ENCODE measurements around the gene TBX15.
"Not testable (repeated sequence)": the region's sequence is repeated elsewhere in the genome, so short reads cannot be mapped to it uniquely, and the experiment has no call there.

The TBX15 gene

GRCh38 chr1:118973531-118974137 is 14.5 kb downstream of the TBX15 start:
- no peak for DNase-seq (ENCODE audit: low spot score in 2 of 2)
- Histone ChIP-seq H3K27me3 (ENCODE audit: low read depth) (no peaks in the 10 kb centered on the region; the same call in 1 of the 2 replicates), H3K4me1 (no peaks in the 10 kb centered on the region), H3K36me3 (replicated peaks) (no peaks in the 10 kb centered on the region), H3K9me3 (no peaks in the 10 kb centered on the region), H3K4me3 (no peak overlapping the region)
- in situ Hi-C loops (cut with MboI; ENCODE audit: low sequenced_read_pairs): no loop called here

- DNase-seq (ENCODE audit: low spot score in 2 of 2): no peak
- Histone ChIP-seq H3K27me3 (ENCODE audit: low read depth) (no peaks in the 10 kb centered on the region; the same call in 1 of the 2 replicates), H3K4me1 (no peaks in the 10 kb centered on the region), H3K9me3 (no peaks in the 10 kb centered on the region), H3K36me3 (replicated peaks) (no peaks in the 10 kb centered on the region), H3K4me3 (no peak overlapping the region)
- in situ Hi-C loops (cut with MboI; ENCODE audit: low sequenced_read_pairs): no loop called here
These were observed 15.1 kb downstream of the TBX15 start for GRCh38 chr1:118973032-118973431.

DNA sequence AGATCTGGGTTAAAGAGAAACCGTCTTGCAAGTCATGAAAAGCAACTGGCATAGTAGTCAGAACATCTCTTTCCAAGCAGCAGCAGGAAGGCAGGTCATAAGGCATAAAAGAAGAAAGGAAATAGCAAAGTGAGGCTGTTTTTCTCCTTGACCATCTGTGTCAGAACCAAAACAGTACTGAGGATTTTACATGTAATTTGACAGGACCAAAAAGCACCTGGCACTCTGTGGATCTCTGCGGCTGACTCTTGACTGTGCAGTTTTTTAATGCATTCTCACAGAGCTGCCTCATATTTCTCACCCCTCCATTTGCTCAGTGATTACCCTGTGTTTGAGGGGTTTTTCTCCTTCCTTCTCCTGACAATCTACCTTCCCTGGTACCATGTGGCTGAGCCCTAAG is 17.7 kb downstream of the TBX15 start:
- Histone ChIP-seq H3K27me3 (ENCODE audit: low read depth) (no peaks in the 10 kb centered on the region; the same call in 1 of the 2 replicates), H3K4me3 (no peak overlapping the region), H3K4me1 (no peaks in the 10 kb centered on the region), H3K9me3 (no peaks in the 10 kb centered on the region), H3K36me3 (replicated peaks) (no peaks in the 10 kb centered on the region)
- in situ Hi-C loops (cut with MboI; ENCODE audit: low sequenced_read_pairs): no loop called here
- DNase-seq (ENCODE audit: low spot score in 2 of 2): no peak

GRCh38 chr1:118963456-118964430 is 24.4 kb downstream of the TBX15 start:
- no peak for DNase-seq (ENCODE audit: low spot score in 2 of 2)
- Histone ChIP-seq H3K36me3 (replicated peaks) (no peaks in the 10 kb centered on the region), H3K9me3 (no peaks in the 10 kb centered on the region), H3K4me1 (no peaks in the 10 kb centered on the region), H3K27me3 (ENCODE audit: low read depth) (no peaks in the 10 kb centered on the region), H3K4me3 (no peak overlapping the region)
- in situ Hi-C loops (cut with MboI; ENCODE audit: low sequenced_read_pairs): no loop called here

- in situ Hi-C loops (cut with MboI; ENCODE audit: low sequenced_read_pairs): no loop called here
These were observed 25.0 kb downstream of the TBX15 start for GRCh38 chr1:118963138-118963455.

GRCh38 chr1:118961156-118961555 is 27.0 kb downstream of the TBX15 start:
- H3K4me1 ChIP-seq: no peaks in the 10 kb centered on the region
- no peak for DNase-seq (ENCODE audit: low spot score in 2 of 2)
- no peaks in the 10 kb centered on the region for H3K27me3 ChIP-seq (ENCODE audit: low read depth)
- H3K36me3 ChIP-seq (replicated peaks): no peaks in the 10 kb centered on the region
- no peak overlapping the region for H3K4me3 ChIP-seq
- no peaks in the 10 kb centered on the region for H3K9me3 ChIP-seq
- in situ Hi-C loops (cut with MboI; ENCODE audit: low sequenced_read_pairs): no loop called here

More at GRCh38 chr1:118963138-118963455, 25.0 kb downstream of the TBX15 start:
- Histone ChIP-seq H3K4me1 (no peaks in the 10 kb centered on the region), H3K27me3 (ENCODE audit: low read depth) (no peaks in the 10 kb centered on the region), H3K9me3 (no peaks in the 10 kb centered on the region), H3K4me3 (no peak overlapping the region), H3K36me3 (replicated peaks) (no peaks in the 10 kb centered on the region)
- DNase-seq (ENCODE audit: low spot score in 2 of 2): no peak

- in situ Hi-C loops (cut with MboI; ENCODE audit: low sequenced_read_pairs): no loop called here
- no peaks in the 10 kb centered on the region for H3K9me3 ChIP-seq
- no peaks in the 10 kb centered on the region for H3K27me3 ChIP-seq (ENCODE audit: low read depth)
- H3K36me3 ChIP-seq (replicated peaks): no peaks in the 10 kb centered on the region
- DNase-seq (ENCODE audit: low spot score in 2 of 2): no peak
- H3K4me3 ChIP-seq: no peak overlapping the region
- H3K4me1 ChIP-seq: no peaks in the 10 kb centered on the region
These were observed 27.5 kb downstream of the TBX15 start for GRCh38 chr1:118960567-118961136.

DNA sequence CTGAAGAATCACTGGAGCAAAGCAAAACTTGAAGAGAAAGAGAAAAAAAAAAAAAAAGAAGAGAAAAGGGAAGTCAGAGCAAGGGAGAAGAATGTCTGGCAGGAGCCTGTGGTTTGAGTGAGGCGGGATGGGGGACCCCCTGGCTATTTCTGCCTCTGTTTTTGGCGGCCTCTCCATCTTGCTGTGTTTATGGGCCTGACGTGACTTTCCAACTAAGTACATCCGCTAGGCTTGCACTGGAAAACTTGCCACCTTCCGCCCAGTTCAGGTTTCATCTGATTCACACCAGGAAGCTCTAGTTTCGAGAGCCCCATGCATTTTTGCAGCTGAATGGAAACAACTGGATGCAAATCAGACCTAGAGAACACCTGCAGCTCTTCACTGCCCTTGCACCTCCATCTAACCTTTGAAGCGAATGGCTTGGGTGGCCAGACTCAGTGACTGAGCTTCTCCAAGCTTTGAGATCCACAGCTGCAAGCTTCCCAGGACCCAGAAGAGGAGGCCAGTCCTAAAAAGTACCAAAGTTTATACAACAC is 28.0 kb downstream of the TBX15 start:
- in situ Hi-C loops (cut with MboI; ENCODE audit: low sequenced_read_pairs): no loop called here

GRCh38 chr1:118958937-118959631 is 29.1 kb downstream of the TBX15 start:
- Histone ChIP-seq H3K36me3 (replicated peaks) (no peaks in the 10 kb centered on the region), H3K27me3 (ENCODE audit: low read depth) (no peaks in the 10 kb centered on the region), H3K9me3 (no peaks in the 10 kb centered on the region), H3K4me3 (no peak overlapping the region), H3K4me1 (no peaks in the 10 kb centered on the region)
- in situ Hi-C loops (cut with MboI; ENCODE audit: low sequenced_read_pairs): no loop called here
- DNase-seq (ENCODE audit: low spot score in 2 of 2): no peak

More for the DNA sequence above, 28.0 kb downstream of the TBX15 start:
- no peaks in the 10 kb centered on the region for H3K4me1 ChIP-seq
- no peak overlapping the region for H3K4me3 ChIP-seq
- no peaks in the 10 kb centered on the region for H3K27me3 ChIP-seq (ENCODE audit: low read depth)
- H3K9me3 ChIP-seq: no peaks in the 10 kb centered on the region
- DNase-seq (ENCODE audit: low spot score in 2 of 2): no peak
- H3K36me3 ChIP-seq (replicated peaks): no peaks in the 10 kb centered on the region

DNA sequence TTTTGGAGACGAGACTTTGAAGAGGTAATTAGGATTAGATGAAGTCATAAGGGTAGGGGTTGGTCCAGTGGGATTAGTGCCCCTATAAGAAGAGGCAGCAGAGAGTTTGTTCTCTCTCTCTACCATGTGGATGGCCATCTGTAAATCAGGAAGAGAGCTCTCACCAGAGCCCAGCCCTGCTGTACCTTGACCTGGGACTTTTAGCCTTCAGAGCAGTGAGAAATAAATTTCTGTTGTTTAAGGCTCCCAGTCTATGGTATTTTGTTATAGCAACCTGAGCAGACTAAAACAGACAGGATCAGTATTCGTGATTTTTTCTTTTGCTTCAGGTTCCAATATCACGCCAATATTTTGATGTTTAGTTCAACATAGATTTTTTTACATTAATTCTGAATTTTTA is 30.0 kb downstream of the TBX15 start:
- no peaks in the 10 kb centered on the region for H3K36me3 ChIP-seq (replicated peaks)
- no peaks in the 10 kb centered on the region for H3K9me3 ChIP-seq
- in situ Hi-C loops (cut with MboI; ENCODE audit: low sequenced_read_pairs): no loop called here
- no peaks in the 10 kb centered on the region for H3K4me1 ChIP-seq
- no peaks in the 10 kb centered on the region for H3K27me3 ChIP-seq (ENCODE audit: low read depth)
- no peak overlapping the region for H3K4me3 ChIP-seq
- no peak for DNase-seq (ENCODE audit: low spot score in 2 of 2)

- H3K27me3 ChIP-seq (ENCODE audit: low read depth); DNase-seq (ENCODE audit: low spot score in 2 of 2); H3K4me1 ChIP-seq; H3K4me3 ChIP-seq; in situ Hi-C loops (cut with MboI; ENCODE audit: low sequenced_read_pairs); H3K9me3 ChIP-seq; H3K36me3 ChIP-seq (replicated peaks): not testable (repeated sequence)
These were observed 30.6 kb downstream of the TBX15 start for GRCh38 chr1:118957579-118957978.

DNA sequence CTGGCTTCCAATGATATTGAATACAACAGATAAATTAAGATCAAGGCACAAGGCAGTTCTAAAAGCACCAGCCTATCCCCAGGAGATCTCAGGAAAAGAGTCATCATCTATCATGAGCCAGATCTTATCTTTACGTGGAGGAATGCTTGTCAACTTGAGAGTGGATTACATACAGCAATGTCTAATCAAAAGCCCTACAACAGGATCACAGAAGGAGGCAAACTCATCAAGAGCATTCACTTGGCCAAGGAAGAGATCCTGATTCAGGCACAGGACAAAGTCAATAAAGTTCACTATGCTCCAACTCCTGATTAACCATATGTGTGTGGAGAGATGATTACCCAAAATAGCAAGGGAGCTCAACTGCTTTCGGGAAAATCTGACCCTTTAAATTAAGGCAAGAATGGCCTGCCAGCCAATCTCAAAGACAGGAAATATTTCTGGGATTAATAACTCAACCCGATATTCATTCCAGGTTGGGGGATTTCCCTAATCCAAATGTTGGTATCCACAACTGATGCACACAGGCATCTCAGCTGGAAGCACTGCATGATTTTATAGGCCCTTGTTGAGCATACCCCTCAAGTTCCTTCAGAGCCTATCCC is 33.7 kb downstream of the TBX15 start:
- no peaks in the 10 kb centered on the region for H3K36me3 ChIP-seq (replicated peaks)
- no peak overlapping the region for H3K4me3 ChIP-seq
- in situ Hi-C loops (cut with MboI; ENCODE audit: low sequenced_read_pairs): no loop called here
- H3K27me3 ChIP-seq (ENCODE audit: low read depth): no peaks in the 10 kb centered on the region
- no peaks in the 10 kb centered on the region for H3K4me1 ChIP-seq
- DNase-seq (ENCODE audit: low spot score in 2 of 2): no peak
- H3K9me3 ChIP-seq: no peaks in the 10 kb centered on the region

GRCh38 chr1:118951270-118951936 is 36.7 kb downstream of the TBX15 start:
- no peak overlapping the region for H3K4me3 ChIP-seq
- DNase-seq (ENCODE audit: low spot score in 2 of 2): no peak
- in situ Hi-C loops (cut with MboI; ENCODE audit: low sequenced_read_pairs): no loop called here
- no peaks in the 10 kb centered on the region for H3K9me3 ChIP-seq
- no peaks in the 10 kb centered on the region for H3K4me1 ChIP-seq
- no peaks in the 10 kb centered on the region for H3K36me3 ChIP-seq (replicated peaks)
- H3K27me3 ChIP-seq (ENCODE audit: low read depth): no peaks in the 10 kb centered on the region

Data from HAP-1 (cell line).